ENCODE data around the gene KLF11.
A peak's percentile ranks its signal among the peaks of the same experiment; 100 is the strongest.

KLF11 gene

DNA sequence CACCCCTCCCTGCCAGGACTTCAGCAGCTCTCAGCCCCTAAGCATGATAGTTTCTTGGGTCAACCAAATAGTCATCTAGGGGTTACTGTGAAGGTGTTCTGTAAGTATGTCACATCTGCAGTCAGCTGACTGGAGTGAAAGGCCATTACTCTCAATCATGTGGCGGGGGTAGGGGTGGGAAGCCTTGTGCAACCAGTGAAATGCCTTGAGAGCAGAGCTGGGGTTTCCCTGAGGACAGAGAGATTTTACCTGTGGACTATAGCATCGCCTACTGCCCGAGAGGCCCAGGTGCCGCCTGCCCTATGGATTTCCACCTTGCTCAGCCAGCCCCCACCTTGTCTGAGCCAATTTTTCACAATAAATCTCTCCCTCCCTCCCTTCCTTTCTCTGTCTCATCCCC is 20.9 kb upstream of the KLF11 start:
- TF ChIP-seq, protein P1, sequence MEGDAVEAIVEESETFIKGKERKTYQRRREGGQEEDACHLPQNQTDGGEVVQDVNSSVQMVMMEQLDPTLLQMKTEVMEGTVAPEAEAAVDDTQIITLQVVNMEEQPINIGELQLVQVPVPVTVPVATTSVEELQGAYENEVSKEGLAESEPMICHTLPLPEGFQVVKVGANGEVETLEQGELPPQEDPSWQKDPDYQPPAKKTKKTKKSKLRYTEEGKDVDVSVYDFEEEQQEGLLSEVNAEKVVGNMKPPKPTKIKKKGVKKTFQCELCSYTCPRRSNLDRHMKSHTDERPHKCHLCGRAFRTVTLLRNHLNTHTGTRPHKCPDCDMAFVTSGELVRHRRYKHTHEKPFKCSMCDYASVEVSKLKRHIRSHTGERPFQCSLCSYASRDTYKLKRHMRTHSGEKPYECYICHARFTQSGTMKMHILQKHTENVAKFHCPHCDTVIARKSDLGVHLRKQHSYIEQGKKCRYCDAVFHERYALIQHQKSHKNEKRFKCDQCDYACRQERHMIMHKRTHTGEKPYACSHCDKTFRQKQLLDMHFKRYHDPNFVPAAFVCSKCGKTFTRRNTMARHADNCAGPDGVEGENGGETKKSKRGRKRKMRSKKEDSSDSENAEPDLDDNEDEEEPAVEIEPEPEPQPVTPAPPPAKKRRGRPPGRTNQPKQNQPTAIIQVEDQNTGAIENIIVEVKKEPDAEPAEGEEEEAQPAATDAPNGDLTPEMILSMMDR (IDR thresholded peaks at IDR 0.05): no peak
- no peak for DNase-seq (ENCODE audit: low spot score)
- Histone ChIP-seq H3K27ac (no peak overlapping the region), H3K4me3 (no peak overlapping the region)

DNA sequence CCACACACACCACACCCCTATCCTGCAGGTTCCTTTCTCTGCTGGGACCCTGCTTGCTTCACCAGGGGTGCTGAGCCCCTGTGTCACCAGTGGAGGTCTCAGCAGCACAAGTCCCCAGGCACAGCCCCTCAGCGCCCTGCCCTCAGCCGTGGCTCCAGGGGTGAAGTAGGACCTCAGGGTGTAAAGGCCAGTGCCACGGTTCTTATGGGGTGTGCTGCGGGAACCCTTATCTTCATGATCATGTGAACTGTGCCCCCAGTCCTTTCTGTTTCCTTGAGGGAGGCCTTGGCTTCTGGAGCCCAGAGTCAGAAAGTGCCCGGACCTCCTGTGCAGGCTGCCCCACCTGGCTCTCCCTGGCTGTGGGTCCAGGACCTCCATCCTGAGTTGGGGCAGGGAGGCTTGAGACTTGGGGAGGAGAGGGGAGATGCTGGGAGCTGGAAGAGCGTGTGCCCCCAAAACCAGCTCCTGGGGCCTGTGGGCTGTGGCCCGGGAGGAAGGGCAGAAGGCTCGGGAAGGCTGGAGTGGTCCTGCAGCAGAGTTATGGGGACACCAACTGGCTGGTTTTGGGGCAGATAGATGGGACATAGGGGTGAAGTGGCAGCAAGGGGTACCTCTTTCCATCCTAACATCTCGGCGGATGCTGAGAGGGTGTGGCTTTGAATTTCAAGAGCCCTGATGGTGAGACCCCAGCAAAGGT is 20.2 kb upstream of the KLF11 start:
- Histone ChIP-seq H3K27ac (no peak overlapping the region), H3K4me3 (no peak overlapping the region)
- no peak for DNase-seq (ENCODE audit: low spot score)
- TF ChIP-seq, protein P1 (IDR thresholded peaks at IDR 0.05): no peak

DNA sequence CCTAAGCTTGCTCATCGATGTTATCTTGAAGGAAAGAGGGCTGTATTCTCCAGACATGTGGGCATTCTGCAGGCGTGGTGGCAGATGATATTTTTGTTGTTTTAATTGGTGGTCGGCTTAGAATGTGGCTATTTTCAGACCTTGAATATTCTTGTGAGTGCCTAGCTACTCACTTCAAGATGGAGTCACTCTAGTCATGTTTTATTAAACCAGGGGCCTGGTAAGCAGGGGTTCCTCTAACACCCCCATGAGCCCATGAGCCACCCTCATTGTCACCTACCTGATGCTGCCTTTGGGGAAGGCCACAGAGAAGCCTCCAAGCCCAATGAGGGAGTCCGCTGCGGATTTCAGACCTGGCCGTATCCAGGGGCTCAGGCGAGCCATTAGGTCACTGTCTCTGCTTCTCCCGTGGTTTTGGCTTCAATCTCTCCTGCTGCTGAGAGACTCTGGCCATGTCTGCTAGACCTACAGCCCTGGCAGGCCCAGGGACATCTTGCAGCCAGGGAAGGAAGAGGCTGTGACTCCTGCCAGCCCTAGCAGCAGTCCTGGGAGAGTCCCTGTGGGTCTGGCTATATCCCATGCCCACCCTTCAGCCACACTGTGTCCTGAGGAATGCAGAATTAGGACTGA is 16.3 kb upstream of the KLF11 start:
- H3K4me3 ChIP-seq: no peak overlapping the region
- peak overlapping the region in 1 of 2 donors; percentile 79 for H3K27ac ChIP-seq
- TF ChIP-seq, protein P1 (IDR thresholded peaks at IDR 0.05): no peak
- no peak for DNase-seq (ENCODE audit: low spot score)

DNA sequence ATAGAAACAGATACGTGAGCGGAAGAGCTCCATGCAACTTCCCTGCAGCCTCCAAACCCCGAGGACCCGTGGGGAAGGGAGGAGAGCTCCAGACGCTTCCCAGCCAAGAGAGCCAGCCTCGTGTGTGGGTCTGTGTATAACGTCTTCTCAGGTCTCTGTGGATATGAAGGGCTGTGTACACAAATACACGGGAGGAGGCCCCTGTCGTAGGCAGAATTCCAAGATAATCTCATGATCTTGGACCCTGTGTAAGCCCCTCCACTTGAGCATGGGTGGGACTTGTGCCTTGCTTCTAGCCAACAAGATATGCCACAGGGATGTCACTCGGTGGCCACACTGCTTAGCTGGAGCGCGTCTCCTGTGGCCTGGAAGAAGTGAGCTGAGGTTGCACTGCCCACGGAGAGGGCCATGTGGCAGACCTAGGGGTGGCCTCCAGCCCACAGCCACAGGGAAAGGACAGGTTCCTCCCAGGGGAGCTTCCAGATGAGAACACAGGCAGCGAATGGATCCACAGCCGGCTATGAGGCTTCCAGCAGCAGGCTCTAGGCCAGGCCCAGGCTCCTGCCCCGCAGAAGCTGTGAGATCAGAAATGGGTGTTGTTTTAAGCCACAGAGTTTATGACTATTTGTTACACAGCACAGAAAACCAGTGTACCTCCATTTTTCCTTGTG is 15.6 kb upstream of the KLF11 start:
- Histone ChIP-seq H3K27ac (peak overlapping the region in 1 of 2 donors; percentile 79), H3K4me3 (no peak overlapping the region)
- TF ChIP-seq, protein P1 (IDR thresholded peaks at IDR 0.05): no peak
- no peak for DNase-seq (ENCODE audit: low spot score)

DNA sequence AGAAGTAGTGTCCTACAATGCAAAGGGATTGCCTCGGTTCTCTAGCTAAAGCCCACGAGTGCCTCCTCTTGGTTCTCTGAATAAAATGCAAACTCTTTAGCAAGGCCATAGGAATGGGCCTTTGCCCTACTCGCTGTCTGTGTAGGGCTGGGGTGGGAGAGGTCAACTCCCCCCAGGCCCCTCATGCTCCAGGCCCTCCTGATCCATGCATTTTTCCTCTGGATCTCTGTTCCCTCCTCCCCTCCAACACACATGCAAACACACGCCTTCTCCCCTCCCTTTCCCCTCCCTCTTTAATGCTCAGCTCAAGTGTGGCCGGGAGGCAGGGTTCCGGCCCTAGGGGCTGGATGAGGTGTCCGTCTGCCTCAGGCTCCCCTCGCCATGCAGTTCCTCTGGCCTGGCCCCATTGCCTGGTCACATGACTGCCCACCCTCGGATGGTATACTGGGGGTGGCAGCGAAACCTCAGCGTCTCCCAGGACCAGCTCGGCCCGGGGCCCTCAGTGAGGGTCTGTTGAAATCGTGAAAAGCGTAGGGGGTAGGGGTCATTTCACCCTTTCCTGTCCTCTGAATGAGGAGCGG is 14.9 kb upstream of the KLF11 start:
- no peak overlapping the region for H3K4me3 ChIP-seq
- H3K27ac ChIP-seq: peak overlapping the region in 1 of 2 donors; percentile 79
- TF ChIP-seq, protein P1 (IDR thresholded peaks at IDR 0.05): no peak
- DNase-seq (ENCODE audit: low spot score): no peak

DNA sequence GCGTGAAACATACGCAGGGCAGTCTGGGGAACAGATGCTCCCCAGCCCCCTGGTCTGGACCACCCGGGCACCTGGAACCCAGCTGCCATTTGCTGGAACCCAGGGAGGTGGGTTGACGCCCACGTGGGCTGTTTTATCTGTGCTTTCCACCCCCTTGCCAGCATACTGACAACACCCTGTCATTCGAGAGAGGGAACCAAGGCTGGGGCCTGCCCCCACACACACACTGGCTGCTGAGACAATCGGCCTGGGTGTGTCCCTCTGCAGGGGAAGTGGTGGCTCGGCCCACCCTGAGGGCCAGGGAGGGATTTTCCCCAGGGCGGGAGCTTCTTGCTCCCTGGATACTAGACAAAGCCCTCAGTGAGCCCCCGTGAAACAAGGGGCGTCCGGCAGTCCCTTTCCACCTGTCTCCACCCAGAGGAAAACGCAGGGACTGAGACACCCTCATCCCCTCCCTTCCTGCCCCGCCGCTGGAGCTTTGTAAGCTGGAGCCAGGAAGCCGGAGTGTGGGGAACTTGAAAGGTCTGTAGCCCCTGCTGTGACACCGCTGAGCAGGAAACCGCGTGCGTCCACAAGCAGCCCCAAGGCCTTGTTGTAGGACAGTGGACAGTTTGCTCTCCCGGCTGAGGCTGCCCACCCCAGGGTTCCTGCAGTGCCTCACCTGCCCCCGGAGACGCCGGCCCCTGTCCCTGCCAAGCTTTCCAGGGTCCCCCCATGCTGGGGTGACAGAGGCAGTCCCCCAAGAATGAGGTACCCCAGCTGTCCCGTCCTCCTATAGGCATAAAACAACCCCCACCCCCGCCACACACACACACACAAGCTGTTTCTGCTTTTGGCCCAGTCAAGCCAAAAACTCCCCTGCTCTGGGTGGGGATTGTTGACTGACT is 14.1 kb upstream of the KLF11 start:
- Histone ChIP-seq H3K4me3 (peak overlapping the region; percentile 51), H3K27ac (peak overlapping the region; percentile 16 to 79)
- TF ChIP-seq, protein P1 (IDR thresholded peaks at IDR 0.05): no peak
- DNase-seq (ENCODE audit: low spot score): no peak

All from coronary artery (tissue), 2 donors.